NCI-H82 treated with DMSO at 0.1 percent for 48 hours (cell line): Measurements from ENCODE around the gene EMD.

Source experiments
- DNase-seq: peaks from one replicate; lab custom pipeline; 2025; ENCODE audit not compliant: unreplicated experiment; lab: John Stamatoyannopoulos, UW

Gene EMD

DNA sequence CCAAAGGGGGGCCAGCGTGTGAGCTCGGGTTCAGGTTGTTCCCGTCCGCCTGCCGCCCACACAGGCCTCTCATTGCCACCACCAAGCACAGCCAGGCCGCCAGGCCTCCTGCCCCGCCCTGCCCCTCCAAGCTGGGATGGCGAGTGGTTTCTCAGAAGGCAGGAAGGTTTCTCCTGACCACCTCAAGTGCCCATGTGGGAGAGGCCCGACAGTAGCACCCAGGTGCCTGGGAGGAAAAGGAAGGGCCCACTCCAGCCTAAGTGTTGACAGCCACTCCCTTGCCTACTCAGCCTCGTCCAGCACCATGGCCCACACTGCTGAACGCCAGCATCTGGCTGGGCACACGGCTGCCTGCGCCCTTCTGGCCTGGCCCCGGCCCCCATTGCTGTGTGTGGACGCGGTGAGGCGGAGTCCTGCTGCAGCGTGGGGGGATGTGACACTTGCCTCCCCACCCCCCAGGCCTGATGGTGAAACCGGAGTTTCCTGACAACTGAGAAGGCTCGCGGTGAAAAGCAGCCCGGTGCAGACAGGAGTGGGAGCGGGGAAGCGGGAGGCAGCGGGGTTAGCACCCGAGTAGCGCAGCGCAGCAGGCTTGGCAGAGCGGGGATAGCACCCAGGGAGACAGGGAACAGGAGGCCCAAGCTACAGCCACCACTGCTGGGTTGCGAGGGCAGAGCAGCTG, 23.9 kb upstream of the EMD start:
- no peak for DNase-seq

DNA sequence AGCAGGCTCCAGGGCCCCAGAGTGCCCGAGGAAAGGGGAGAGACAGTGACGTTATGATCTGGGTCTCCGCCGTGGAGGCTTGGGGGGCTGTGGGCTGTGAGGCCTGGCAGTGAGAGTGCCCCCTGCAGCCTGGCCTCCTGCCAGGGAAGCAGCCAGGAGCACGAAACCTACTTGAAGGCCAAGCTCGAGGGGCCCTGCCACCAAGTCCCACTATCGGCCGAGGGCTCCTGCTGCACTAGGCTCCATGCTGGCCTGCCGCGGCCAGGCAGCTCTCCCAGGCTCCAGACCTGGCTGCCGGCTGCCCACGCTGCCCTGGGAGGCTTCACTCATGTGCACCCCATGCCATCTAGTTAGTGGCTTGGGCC, 23.3 kb upstream of the EMD start:
- DNase-seq: no peak

DNA sequence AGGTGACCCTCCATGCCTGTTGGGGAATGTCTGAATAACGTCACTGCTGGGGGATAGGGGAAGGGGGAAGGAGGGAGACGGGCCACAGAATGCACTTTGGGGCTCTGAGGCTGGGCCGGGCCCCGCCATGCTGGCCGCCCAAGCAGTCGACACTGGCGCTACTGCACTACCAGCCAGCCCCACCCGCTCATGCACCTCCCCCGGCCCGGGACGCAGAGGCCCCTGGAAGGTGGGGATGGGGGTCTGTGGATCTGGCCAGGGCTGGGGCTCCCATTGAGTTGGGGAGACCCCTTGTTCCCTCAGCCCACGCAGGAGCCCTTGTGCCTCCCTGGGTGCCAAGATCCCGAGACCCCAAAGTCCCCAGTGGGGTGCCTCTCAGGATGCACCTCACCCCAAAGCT, 22.5 kb upstream of the EMD start:
- no peak for DNase-seq

DNA sequence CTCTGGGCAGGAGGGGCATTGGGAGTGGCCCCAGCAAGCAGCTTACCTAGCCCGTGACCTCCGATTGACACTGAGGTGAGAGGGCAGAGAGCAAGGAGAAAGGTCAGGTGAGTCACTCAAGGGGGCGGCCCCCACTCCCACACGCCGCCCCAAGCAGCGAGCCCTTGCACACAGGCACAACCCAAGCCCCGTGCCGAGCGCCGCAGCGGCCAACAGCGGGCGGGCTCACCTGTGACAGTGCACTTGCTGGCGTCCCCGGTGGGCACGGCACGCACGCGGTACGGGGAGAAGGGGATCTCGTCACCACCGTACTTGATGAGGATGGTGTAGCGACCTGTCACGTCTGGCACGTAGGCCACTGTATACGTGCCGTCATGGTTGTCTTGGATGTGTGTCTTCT, 21.9 kb upstream of the EMD start:
- no peak for DNase-seq

DNA sequence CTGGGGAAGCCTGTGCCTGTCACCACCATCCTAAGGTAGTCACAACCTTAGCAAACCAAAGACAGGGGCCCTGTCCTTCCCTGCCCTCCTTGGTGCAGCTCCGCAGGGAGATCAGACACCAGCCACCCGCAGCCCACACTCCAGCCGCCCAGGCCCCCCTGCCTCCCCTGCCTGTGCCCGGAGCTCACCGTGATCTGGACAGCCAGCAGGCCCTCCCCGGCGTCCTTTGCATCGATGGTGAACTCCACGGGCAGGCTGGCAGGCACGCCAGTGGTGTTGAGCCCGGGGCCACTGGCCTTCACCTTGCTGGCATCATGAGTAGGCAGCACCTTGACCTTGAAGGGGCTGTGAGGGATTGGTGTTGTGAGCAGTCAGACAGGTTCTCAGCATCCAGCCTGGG, 21.1 kb upstream of the EMD start:
- no peak for DNase-seq

DNA sequence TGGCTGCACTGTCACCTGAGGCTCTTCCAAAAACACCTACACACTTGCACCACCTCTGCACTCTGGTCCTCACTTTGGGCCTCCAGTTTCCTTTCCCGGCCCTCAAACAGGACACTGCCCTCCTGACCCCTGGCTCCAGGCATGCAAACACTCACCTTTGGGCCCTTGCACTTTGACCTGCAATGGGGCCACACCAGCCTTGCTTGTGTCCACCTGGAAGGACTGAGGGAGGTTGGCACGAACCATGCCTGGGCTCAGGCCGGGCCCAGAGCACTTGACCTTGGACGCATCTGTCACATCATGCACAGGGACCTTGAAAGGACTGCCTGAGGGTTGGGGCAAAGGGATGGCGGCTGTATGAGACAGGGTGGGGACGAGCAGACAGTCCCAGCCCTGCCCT, 20.3 kb upstream of the EMD start:
- no peak for DNase-seq

DNA sequence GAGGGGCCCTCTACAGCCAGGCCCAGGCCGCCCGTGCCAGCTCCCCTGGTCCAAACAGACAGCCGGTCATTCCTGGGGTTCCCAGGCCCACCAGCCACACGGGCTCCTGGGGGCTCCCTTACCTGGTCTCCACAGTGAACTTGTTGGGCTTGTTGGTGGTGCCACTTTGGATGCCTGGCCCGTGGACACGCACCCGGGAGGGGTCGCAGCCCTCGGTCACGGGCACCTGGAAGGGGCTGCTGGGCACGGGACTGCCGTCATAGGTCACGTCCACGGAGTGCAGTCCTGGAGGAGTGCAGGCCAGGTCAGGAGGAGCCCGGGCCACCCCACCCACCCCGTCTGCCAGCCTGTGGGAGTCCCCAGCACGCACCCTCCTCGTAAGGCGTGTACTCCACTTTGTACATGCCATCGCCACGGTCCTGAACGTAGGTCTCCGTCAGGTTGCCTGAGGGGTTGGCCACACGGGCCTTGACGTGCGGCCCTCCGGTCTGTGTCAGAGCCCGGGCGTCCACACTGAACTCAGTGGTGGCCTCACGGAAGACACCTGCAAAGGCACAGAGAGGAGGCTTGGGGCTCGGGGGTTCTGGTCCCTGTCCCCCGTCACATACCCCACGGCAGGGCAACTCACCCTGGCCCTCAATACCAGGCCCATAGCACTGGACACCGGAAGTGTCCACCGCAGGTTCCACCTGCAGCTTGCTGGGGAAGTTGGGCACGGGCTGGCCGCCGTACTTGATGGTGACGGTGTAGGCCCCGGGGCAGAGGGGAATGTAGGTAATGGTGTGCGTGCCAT, 19.5 kb upstream of the EMD start:
- no peak for DNase-seq

DNA sequence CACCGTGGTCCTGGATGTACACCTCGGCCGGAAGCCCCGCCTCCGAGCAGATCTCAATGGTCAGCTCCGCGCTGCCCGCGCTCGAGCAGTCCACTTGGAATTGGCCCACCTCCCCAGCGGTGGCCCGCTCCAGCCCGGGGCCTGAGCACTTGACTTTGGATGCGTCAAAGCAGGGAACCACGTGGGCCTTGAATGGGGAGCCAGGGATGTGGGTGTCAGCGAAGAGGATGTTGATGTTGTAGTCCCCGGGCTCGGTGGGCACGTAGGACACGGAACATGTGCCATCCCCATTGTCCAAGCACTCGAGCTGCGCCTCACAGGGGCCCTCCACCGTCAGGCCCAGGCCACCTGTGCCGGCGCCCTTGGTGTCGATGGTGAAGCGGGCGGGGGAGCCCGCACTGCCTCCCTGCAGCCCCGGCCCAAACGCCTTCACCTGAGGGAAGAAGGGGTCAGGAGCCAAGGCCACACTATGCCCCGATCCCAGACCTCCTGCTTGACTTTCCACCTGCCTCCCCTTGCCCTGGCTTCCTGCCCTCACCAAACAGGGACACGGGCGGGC, 18.9 kb upstream of the EMD start:
- DNase-seq: no peak

DNA sequence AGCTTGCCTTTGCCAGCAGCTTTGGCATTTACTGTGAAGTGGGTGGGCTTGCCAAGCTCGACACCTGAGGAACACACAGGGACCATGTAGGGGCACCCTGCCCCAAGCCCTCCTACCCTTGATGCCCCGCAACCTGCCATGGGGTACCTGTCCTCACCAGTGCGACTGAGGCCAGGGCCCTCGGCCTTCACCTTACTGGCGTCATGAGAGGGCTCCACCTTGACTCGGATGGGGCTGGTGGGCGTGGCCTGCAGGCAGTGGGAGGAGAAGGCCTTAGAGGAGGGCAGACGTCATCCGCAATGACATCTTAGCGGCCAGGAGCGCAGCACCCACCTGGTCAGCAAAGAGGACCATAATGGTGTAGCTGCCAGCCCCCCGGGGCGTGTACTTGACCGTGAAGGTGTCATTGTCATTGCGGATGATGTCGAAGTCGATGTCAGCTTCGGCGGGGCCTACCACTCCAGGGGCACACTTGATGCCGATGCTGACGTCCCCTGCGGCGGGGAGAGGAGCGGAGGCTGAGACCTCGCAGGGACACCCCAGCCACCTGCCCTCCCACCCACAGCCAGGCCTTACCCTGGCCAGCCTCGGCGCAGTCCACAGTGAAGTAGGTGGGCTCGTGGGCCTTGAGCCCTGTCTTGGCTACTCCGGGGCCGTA, 16.9 kb upstream of the EMD start:
- DNase-seq: no peak

DNA sequence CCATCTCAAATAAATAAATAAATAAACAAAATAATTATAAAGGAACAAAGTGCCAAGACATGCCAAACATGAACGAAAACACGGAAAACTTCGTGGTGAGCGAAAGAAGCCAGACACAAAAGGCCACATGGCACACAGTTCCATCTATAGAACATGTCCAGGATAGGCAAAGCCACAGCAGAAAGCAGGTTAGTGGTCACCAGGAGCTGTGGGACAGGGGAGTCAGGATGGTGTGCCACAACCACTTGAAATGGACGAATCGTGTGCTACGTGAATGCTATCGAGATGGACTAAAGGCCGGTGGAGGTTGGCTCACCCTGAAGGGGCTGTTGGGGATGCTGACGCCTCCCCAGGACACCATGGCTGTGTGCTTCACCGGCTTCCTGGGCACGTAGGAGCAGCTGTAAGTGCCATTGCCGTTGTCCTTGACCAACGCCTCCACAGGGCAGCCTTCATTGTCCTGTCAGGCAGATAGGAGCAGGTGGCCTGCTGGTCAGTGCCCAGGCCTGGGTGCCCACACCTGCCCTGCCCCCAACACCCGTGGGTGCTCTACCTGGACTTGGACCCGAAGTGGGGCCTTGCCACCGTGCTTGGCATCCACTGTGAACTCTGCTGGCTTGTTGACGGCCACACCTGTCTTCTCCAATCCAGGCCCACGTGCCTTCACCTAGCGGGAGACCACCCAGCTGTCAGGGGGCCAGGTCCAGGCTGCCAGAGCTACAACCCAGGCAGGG, 15.2 kb upstream of the EMD start:
- no peak for DNase-seq

DNA sequence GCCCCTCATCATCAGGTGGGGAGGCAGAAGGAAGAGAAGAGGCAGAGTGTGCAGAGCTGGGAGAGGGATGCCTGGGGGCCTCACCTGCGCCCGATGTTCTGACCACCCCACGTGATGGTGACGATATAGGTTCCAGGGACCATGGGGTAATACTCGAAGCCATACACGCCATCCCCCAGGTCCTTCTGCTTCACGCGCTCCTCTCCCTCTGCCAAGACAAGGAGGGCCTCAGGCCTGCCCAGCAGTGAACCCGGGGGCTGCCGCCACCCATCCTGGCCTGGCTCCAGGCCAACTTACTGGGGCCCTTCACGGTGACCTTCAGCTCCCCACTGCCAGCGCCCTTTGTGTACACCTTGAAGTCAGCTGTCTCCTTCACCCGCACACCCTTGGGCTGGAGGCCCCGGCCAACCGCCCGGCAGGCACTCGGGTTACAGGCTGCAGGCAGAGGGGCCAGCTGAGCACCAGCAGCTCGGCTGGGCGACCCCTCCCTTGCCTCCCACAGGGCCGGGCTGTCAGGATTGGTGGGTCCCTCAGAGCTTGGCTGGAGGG, 14.0 kb upstream of the EMD start:
- DNase-seq: no peak

DNA sequence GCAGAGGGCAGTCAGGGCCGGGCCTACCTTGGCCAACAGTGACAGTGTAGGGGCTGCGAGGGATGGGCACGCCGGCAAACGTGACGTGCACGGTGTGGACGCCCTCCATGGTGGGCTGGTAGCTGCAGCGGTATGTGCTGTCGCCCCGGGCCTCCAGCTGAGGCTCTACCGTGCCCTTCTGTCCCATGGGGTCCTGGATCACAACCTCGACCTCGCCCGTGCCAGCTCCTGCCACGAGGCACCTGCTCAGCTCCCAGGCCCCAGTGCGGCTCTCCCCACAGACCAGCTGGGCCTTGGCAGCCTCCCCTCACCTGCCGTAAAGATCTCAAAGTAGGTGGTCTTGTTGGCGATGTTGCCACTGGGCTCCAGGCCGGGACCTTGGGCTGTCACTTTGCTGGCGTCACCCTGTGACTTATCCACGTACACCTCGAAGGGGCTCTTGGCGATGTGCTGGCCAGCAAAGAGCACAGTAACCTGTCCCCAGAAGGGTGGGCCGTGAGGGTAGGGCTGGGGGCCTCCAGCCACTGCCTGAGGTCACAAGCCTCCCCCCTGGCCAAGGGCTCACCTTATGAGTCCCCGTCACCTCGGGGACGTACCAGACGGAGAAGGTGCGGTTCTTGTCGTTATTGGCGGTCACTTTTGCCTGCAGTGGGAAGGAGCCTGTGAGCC, 13.0 kb upstream of the EMD start:
- DNase-seq: no peak

DNA sequence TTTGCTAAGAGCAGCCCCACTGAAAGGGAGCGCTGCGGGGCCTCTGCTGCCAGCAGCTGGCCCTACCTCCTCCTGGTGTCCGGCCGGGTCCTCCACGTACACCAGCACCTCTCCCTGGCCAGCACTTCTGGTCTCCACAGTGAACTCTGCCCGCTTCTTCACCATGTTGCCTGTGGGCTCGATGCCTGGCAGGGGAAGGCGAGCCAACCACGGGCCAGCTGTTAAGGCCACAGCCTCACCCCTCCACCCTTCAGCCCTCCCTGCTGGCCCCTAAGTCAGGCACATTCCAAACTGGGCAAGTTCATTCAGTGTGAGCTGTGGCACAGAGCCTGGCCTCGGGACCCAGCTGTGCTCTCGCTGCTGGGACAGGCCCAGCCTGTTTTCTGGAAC, 12.4 kb upstream of the EMD start:
- no peak for DNase-seq

DNA sequence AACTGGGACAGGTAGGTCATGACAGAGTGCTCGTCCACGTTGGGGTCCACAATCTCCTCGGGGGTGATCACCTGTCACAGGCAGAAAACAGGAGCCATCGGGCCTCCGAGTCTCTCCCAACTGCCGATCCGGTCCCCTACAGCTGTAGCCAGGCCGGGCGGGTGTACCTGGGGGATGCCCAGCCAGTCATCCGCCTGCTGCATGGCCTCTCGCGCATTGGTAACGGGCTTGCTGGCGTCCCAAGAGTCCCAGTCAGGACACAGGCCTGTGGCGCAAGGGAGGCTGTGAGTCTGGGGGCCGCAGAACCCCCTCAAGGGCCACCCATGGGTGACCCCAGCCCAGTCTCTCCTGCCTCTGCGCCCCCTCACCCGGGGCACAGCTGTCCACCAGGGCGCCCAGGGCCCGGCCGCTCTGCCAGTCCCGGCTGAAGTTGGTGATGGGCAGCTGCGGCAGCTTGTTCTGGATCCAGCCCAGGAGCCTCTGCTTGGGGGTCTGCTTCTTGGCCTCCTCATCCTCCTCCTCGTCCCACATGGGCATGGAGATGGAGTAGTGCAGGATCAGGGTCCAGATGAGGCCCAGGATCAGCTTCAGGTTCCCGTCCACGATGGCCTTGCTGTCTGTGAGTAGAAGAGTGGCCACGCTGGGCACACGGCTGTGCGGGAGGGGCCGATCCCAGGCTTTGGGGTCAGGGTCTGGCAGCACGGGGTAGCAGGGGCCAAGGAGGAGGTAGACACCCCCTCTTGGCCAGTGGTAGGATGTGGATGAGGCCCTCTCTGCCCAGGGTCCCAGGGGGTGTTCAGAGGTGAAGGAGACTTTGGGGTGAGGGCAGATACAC, 11.4 kb upstream of the EMD start:
- no peak for DNase-seq

DNA sequence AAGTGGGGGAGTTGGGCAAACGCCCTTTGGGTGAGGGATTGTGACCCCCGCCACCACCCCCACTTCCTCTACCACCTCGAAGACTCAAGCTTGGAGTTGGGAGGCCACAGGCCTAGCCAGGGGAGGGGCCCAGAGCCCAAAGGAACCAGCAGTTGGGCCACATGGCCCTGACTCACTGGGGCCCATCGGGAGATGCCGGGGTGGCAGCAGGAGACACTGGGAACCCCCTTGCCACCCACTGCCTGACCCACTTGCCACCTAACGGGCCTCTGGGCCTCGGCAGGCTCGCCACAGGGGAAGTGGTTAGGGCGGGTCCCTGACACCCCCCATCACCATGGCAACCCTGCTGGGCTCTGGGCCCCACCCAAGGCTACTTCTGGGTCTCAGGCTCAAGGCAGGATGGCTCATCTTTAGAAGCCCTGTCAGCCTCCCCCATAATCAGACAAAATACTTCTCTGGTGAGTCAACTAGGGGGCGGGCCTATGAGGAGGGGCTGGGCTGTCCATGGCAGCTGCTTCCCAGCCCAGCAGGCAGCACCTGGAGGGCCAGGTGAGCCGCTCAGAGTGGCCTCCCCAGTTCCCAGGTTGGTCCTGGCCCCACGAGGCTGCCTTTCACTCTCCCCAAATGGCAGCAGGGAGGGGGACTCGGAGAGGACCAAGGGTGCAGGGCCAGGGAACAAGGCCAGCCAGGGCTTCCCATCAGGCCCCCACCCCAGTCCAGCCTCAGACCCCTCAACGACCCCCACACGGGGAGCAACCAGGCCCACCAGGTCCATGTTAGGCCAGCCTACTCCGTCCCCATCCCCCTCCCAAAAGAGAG, 10.3 kb upstream of the EMD start:
- no peak for DNase-seq

DNA sequence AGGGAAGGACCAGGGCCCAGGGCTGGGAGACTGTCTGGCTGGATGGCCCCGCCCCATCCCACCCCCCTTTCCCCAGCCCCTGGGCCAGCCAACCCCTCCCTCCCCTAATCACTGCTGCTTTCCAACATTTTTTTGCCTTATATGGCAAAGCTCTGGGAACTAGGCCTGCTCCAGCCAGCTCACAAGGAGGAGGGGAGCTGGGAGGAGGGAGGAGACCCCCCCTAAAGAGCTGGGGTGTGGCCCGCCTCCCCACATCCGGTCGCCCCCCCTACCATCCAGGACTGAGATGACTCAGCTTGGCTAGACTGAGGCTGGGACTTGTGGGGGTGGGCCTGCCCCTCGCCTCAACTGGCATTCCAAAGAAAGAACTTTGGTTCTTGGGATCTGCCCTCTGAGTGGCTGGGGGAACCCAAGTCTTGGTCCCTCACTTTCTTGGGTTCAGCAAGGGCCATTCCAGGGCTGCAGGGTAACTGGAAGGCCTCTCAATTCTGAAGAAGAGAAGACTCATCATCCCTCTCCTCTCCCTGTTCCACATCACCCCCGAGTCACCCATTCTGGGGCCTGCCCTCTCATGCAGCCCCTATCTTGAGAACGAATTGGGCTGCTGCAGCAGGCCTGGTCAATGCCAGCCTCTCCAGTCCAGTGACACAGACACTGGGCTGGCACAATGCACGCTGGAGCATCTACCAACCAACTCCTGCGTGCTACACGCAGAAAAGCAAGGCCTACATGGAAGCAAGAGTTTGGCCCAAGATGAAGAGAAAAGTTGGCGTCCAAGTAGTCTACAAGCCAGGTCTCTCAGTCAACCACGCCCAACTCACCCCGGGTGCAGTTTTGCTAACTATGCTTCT, 9.4 kb upstream of the EMD start:
- peak; percentile 41 for DNase-seq

DNA sequence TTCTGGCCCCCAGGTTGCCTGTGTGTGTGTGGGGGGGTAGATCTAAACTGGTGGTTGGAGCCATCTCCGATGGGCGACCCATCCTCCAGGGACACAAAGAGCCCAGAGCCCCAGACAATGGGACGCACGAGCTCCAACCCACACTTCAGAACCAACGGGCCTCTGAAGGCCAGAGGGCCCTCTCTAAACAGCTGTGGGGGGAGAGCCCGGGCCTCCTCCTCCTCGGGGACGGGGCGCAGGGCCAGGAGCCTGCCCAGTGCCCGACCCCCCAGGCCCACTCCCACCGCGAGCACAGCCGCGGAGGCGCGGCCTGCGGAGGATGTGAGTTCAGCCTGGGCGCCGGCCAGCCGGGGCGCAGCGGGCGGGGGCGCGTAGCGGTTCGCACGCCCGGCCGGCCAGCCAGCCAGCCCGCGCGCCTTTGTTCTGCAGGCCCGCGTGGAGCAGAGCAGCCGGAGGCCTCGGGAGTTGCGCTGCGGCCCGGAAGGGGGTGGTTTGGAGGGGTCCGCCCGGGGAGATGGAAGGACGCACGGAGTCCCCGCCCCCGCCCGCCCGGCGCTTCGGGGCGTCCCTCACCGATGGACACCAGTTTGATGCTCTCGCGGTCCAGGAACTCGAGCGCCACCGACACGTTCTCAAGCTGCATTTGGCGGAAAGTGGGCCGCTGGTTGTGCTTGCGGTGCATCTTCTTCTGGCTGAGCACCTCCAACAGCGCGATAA, 8.6 kb upstream of the EMD start:
- no peak for DNase-seq
